IMR-90 (cell line): ENCODE measurements around the gene PRDM10. TPM values are rescaled to one million over a fixed set of nuclear protein-coding genes. Genes with fewer than 3 reads are reported as not detected.

ENCODE experiments used
- ATAC-seq: fragments of 200-7000 bp; cut with Tn5 transposase; 2 replicates; pipeline ENCODE4 v1.9.1; 2020; ENCODE audit warnings: low read depth, mild to moderate bottlenecking, moderate library complexity
- BruUV-seq: library from RNA; stranded (reverse); fragments of 400-500 nt; replicated peaks from 2 replicates; lab custom pipeline; 2021; lab: Mats Ljungman, UMichigan
- CTCF ChIA-PET: fragments of 300-600 bp; formaldehyde crosslinking; extraction: SDS; loops from one replicate; lab custom pipeline; 2021; ENCODE audit warnings: antibody characterized with exemption; lab: Yijun Ruan, JAX
- POLR2A ChIA-PET: fragments of 300-600 bp; sonication (Branson Sonifier 250); formaldehyde crosslinking; loops from one replicate; lab custom pipeline; 2022; ENCODE audit warnings: antibody characterized with exemption; ENCODE audit not compliant: unreplicated experiment; lab: Charles Lee
- DNase-seq: peaks from one replicate; pipeline ENCODE4 v3.0.0; 2013
- H2AFZ ChIP-seq: replicated peaks from 2 replicates; pipeline ENCODE3; 2013; ENCODE audit warnings: low read length, mild to moderate bottlenecking; ENCODE audit not compliant: poor library complexity
- H2AK5ac ChIP-seq: 2 replicates; pipeline ENCODE4 v1.6.1; 2013; ENCODE audit warnings: low read depth, low read length, inconsistent platforms
- H2AK9ac ChIP-seq: replicated peaks from 2 replicates; pipeline ENCODE3; 2013; ENCODE audit warnings: mild to moderate bottlenecking, low read depth, low read length, moderate library complexity; ENCODE audit not compliant: poor library complexity
- H2BK120ac ChIP-seq: 2 replicates; pipeline ENCODE4 v1.6.1; 2013; ENCODE audit warnings: low read depth, low read length, inconsistent platforms
- H2BK15ac ChIP-seq: 3 replicates; pipeline ENCODE4 v1.6.1; 2013; ENCODE audit warnings: low read depth, low read length, inconsistent platforms
- H2BK20ac ChIP-seq: 2 replicates; pipeline ENCODE4 v1.6.1; 2013; ENCODE audit warnings: low read depth, mild to moderate bottlenecking, inconsistent platforms, low read length, moderate library complexity
- H2BK5ac ChIP-seq: 2 replicates; pipeline ENCODE4 v1.6.1; 2013; ENCODE audit warnings: mild to moderate bottlenecking, low read depth, low read length, inconsistent platforms; ENCODE audit not compliant: poor library complexity, severe bottlenecking
- H3K14ac ChIP-seq: replicated peaks from 2 replicates; pipeline ENCODE4 v1.6.1; 2013; ENCODE audit warnings: low read depth, low read length, inconsistent platforms
- H3K18ac ChIP-seq: 2 replicates; pipeline ENCODE4 v1.6.1; 2013; ENCODE audit warnings: low read depth, low read length, control low read depth
- H3K23ac ChIP-seq: 2 replicates; pipeline ENCODE4 v1.6.1; 2013; ENCODE audit warnings: low read depth, low read length, inconsistent platforms
- H3K27ac ChIP-seq: 2 replicates; pipeline ENCODE4 v1.5.1; 2013; ENCODE audit warnings: mild to moderate bottlenecking, control low read depth, low read length; ENCODE audit not compliant: insufficient read depth
- H3K27me3 ChIP-seq: 2 replicates; pipeline ENCODE4 v1.6.1; 2013; ENCODE audit warnings: low read length; ENCODE audit not compliant: control insufficient read depth, insufficient read depth
- H3K36me3 ChIP-seq: 2 replicates; pipeline ENCODE4 v1.6.1; 2013; ENCODE audit warnings: low read length, mixed read lengths; ENCODE audit not compliant: control insufficient read depth, insufficient read depth
- H3K4ac ChIP-seq: 2 replicates; pipeline ENCODE4 v1.6.1; 2013; ENCODE audit warnings: low read depth, low read length, inconsistent platforms
- H3K4me1 ChIP-seq: 2 replicates; pipeline ENCODE4 v1.6.1; 2013; ENCODE audit warnings: low read length, mixed read lengths; ENCODE audit not compliant: control insufficient read depth, insufficient read depth
- H3K4me2 ChIP-seq: 2 replicates; pipeline ENCODE4 v1.6.1; 2013; ENCODE audit warnings: low read depth, mild to moderate bottlenecking, control low read depth, low read length, moderate library complexity
- H3K4me3 ChIP-seq: 2 replicates; pipeline ENCODE4 v1.5.1; 2013; ENCODE audit warnings: low read depth, mild to moderate bottlenecking, control low read depth, low read length, moderate library complexity; ENCODE audit not compliant: insufficient read depth
- H3K56ac ChIP-seq: 2 replicates; pipeline ENCODE4 v1.6.1; 2013; ENCODE audit warnings: low read length, inconsistent platforms; ENCODE audit not compliant: insufficient read depth; ENCODE audit errors: extremely low read depth
- H3K79me1 ChIP-seq, 2 experiments: 2 replicates each; pipeline ENCODE4 v1.6.1; 2013; ENCODE audit warnings: low read length in 2 of 2, inconsistent platforms in 1 of 2, low read depth in 1 of 2
- H3K9ac ChIP-seq: 2 replicates; pipeline ENCODE4 v1.6.1; 2013; ENCODE audit warnings: low read depth, low read length, control low read depth
- H3K9me1 ChIP-seq: 2 replicates; pipeline ENCODE4 v1.6.1; 2013; ENCODE audit warnings: low read length, inconsistent platforms; ENCODE audit not compliant: insufficient read depth
- H3K9me3 ChIP-seq: 2 replicates; pipeline ENCODE4 v1.6.1; 2013; ENCODE audit warnings: low read length; ENCODE audit not compliant: control insufficient read depth, insufficient read depth
- H4K20me1 ChIP-seq: 2 replicates; pipeline ENCODE4 v1.6.1; 2013; ENCODE audit warnings: low read length, inconsistent platforms; ENCODE audit not compliant: insufficient read depth
- H4K5ac ChIP-seq: 2 replicates; pipeline ENCODE4 v1.6.1; 2013; ENCODE audit warnings: mild to moderate bottlenecking, low read depth, low read length, control low read depth
- H4K8ac ChIP-seq, 2 experiments: 2 replicates each; pipeline ENCODE4 v1.6.1; 2013; ENCODE audit warnings: low read depth in 2 of 2, low read length in 2 of 2, control low read depth in 1 of 2, inconsistent platforms in 1 of 2
- H4K91ac ChIP-seq: 2 replicates; pipeline ENCODE4 v1.6.1; 2013; ENCODE audit warnings: low read depth, low read length, inconsistent platforms; ENCODE audit not compliant: insufficient read depth
- BHLHE40 ChIP-seq: fragments of 150-350 bp; IDR thresholded peaks from 2 replicates; pipeline ENCODE4 v1.6.1; 2016; ENCODE audit warnings: mild to moderate bottlenecking, low read depth, low read length
- CEBPB ChIP-seq: IDR thresholded peaks from 2 replicates; pipeline ENCODE4 v1.6.1; 2012; ENCODE audit warnings: low read depth, low read length, improper control_type of control experiment
- CHD1 ChIP-seq: IDR thresholded peaks from 2 replicates; pipeline ENCODE4 v1.6.1; 2012; ENCODE audit warnings: low read depth, low read length, improper control_type of control experiment
- FOS ChIP-seq: fragments of 150-350 bp; IDR thresholded peaks from 2 replicates; pipeline ENCODE4 v1.6.1; 2016; ENCODE audit warnings: low read depth, low read length
- MAFK ChIP-seq: IDR thresholded peaks from 2 replicates; pipeline ENCODE4 v1.6.1; 2012; ENCODE audit warnings: low read depth, low read length, improper control_type of control experiment
- MAZ ChIP-seq: IDR thresholded peaks from 2 replicates; pipeline ENCODE4 v1.6.1; 2012; ENCODE audit warnings: low read depth, mild to moderate bottlenecking, low read length, improper control_type of control experiment, moderate library complexity, borderline replicate concordance
- MXI1 ChIP-seq: IDR thresholded peaks from 2 replicates; pipeline ENCODE4 v1.6.1; 2012; ENCODE audit warnings: low read depth, mild to moderate bottlenecking, low read length, moderate library complexity, borderline replicate concordance
- NFE2L2 ChIP-seq: fragments of 150-350 bp; IDR thresholded peaks from 2 replicates; pipeline ENCODE4 v1.6.1; 2016; ENCODE audit warnings: low read depth, mild to moderate bottlenecking, low read length
- POLR2A ChIP-seq: IDR thresholded peaks from 2 replicates; pipeline ENCODE4 v1.6.1; 2012; ENCODE audit warnings: mild to moderate bottlenecking, low read depth, low read length
- RAD21 ChIP-seq: IDR thresholded peaks from 2 replicates; pipeline ENCODE4 v1.6.1; 2012; ENCODE audit warnings: low read length, improper control_type of control experiment
- RCOR1 ChIP-seq: IDR thresholded peaks from 2 replicates; pipeline ENCODE4 v1.6.1; 2012; ENCODE audit warnings: mild to moderate bottlenecking, low read length, improper control_type of control experiment; ENCODE audit not compliant: insufficient replicate concordance
- RFX5 ChIP-seq: IDR thresholded peaks from 2 replicates; pipeline ENCODE4 v1.8.0; 2012; ENCODE audit warnings: low read depth, mild to moderate bottlenecking, low read length, moderate library complexity
- SMC3 ChIP-seq: fragments of 150-350 bp; IDR thresholded peaks from 2 replicates; pipeline ENCODE4 v1.6.1; 2016; ENCODE audit warnings: low read depth, mild to moderate bottlenecking, antibody characterized with exemption, low read length, moderate library complexity
- WGBS, 2 experiments: methylation state at CpG; one replicate each; pipeline versions ENCODE4 v1.1.5 to v1.1.7; 2013; ENCODE audit warnings: missing lambda C conversion rate in 2 of 2; ENCODE audit not compliant: insufficient read length in 1 of 2; ENCODE audit errors: extremely low coverage in 2 of 2; 5-methylcytosine and 5-hydroxymethylcytosine counted together
- dilution Hi-C: fragments of 300-500 bp; cut with HindIII; formaldehyde crosslinking; loops from one replicate; pipeline ENCODE4 v1.14.3; 2018; ENCODE audit warnings: low sequenced_read_pairs; ENCODE audit not compliant: unreplicated experiment
- in situ Hi-C: fragments of 300-500 bp; cut with MboI; formaldehyde crosslinking; loops from 3 replicates; pipeline ENCODE4 v1.14.3; 2019; ENCODE audit warnings: low sequenced_read_pairs, inconsistent platforms, mixed read lengths
- intact Hi-C: fragments of 100-400 bp; cut with micrococcal nuclease; formaldehyde crosslinking; loops from 2 replicates; pipeline ENCODE4 v1.10.0; 2022
- polyA plus RNA-seq, 3 experiments: library from polyadenylated mRNA; depleted of rRNA; stranded (reverse); fragments of >200 nt; gene quantifications; 2 replicates each; pipeline ENCODE4 v1.2.3, GENCODE V29; 2012; ENCODE audit warnings: low replicate concordance in 1 of 3
- total RNA-seq: library from RNA; depleted of rRNA; stranded (reverse); fragments of >200 nt; gene quantifications from 2 replicates; pipeline ENCODE4 v1.2.3, GENCODE V29; 2012
- TF ChIP-seq, protein P1 (sequence below): fragments of 150-350 bp; IDR thresholded peaks from 2 replicates; pipeline ENCODE4 v1.6.1; 2017; ENCODE audit warnings: mild to moderate bottlenecking, antibody characterized with exemption, low read length, low read depth
- TF ChIP-seq, protein P2 (sequence below): fragments of 150-350 bp; IDR thresholded peaks from 2 replicates; pipeline ENCODE4 v1.6.1; 2016; ENCODE audit warnings: low read depth, mild to moderate bottlenecking, low read length, moderate library complexity, borderline replicate concordance

Gene PRDM10
- total and polyA plus RNA-seq, 2 of the 4 experiments (the other 2 are of a cell fraction): 3.1 to 6.5 TPM

DNA sequence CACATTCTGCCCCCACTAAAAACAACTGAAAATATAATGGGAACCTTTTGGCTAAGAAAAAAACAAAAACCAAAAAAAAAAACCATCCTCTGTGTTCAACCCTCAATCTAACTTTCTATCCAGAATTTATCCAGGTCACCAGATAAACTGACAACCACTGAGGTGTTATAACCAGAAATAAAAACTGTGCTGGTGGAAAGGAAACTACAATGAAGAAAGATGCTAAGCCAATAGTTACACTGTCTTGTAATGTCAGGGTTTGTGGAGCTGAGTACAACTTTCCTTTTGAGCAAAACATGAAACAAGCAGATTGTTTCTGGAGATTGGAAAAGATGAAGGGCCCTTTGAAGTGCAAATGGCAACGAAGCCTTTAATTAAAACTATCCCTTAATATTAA, 50.8 kb downstream of the PRDM10 start:
- CTCF ChIA-PET: no interaction called here
- Histone ChIP-seq H4K8ac (no peak overlapping the region), H3K27ac (no peak overlapping the region), H3K9me1 (peaks cover 2% of the 10 kb centered on the region; the same call in 1 of the 2 replicates), H3K9ac (no peak overlapping the region), H4K91ac (no peak overlapping the region), H2BK20ac (no peak overlapping the region), H3K23ac (no peak overlapping the region), H4K5ac (no peak overlapping the region), H3K18ac (no peak overlapping the region), H2AK9ac (no peak overlapping the region), H2BK120ac (no peak overlapping the region), H3K4me3 (no peak overlapping the region), H3K27me3 (no peaks in the 10 kb centered on the region), H3K56ac (no peak overlapping the region), H2BK5ac (no peak overlapping the region), H2AK5ac (no peak overlapping the region), H3K14ac (no peak overlapping the region), H2AFZ (no peak overlapping the region), H2BK15ac (no peak overlapping the region), H3K36me3 (peaks cover 5% of the 10 kb centered on the region), H3K4me2 (no peak overlapping the region), H3K4me1 (no peaks in the 10 kb centered on the region; the same call in 1 of the 2 replicates), H3K9me3 (no peaks in the 10 kb centered on the region), H4K20me1 (peaks cover 8% of the 10 kb centered on the region; the same call in 1 of the 2 replicates), H3K4ac (no peak overlapping the region), H3K79me1 (no peaks in the 10 kb centered on the region)
- POLR2A ChIA-PET: no interaction called here
- ATAC-seq (no peak), DNase-seq (no peak)
- intact Hi-C loops: no loop called here
- in situ Hi-C loops: no loop called here
- dilution Hi-C loops: no loop called here
- no peak for TF ChIP-seq MXI1
- no peak for TF ChIP-seq RFX5
- no peak for TF ChIP-seq FOS
- TF ChIP-seq MAZ: no peak
- TF ChIP-seq, protein P1, sequence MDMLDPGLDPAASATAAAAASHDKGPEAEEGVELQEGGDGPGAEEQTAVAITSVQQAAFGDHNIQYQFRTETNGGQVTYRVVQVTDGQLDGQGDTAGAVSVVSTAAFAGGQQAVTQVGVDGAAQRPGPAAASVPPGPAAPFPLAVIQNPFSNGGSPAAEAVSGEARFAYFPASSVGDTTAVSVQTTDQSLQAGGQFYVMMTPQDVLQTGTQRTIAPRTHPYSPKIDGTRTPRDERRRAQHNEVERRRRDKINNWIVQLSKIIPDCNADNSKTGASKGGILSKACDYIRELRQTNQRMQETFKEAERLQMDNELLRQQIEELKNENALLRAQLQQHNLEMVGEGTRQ: no peak
- no peak for TF ChIP-seq MAFK
- no peak for TF ChIP-seq CEBPB
- TF ChIP-seq CHD1: no peak
- TF ChIP-seq SMC3: no peak
- TF ChIP-seq POLR2A: no peak
- TF ChIP-seq, protein P2, sequence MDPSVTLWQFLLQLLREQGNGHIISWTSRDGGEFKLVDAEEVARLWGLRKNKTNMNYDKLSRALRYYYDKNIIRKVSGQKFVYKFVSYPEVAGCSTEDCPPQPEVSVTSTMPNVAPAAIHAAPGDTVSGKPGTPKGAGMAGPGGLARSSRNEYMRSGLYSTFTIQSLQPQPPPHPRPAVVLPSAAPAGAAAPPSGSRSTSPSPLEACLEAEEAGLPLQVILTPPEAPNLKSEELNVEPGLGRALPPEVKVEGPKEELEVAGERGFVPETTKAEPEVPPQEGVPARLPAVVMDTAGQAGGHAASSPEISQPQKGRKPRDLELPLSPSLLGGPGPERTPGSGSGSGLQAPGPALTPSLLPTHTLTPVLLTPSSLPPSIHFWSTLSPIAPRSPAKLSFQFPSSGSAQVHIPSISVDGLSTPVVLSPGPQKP: no peak
- no peak for TF ChIP-seq RAD21
- TF ChIP-seq NFE2L2: no peak
- TF ChIP-seq BHLHE40: no peak
- no peak for TF ChIP-seq RCOR1
- BruUV-seq: no TSS peak
- WGBS, 2 experiments: no CpG with 5 or more reads among the region's 1 CpG
